SKM-1 (cell line): Measurements from ENCODE around the gene SFRP2.

Source experiments
- DNase-seq: peaks from one replicate; lab custom pipeline; 2025; ENCODE audit not compliant: unreplicated experiment; lab: John Stamatoyannopoulos, UW

The SFRP2 gene

DNA sequence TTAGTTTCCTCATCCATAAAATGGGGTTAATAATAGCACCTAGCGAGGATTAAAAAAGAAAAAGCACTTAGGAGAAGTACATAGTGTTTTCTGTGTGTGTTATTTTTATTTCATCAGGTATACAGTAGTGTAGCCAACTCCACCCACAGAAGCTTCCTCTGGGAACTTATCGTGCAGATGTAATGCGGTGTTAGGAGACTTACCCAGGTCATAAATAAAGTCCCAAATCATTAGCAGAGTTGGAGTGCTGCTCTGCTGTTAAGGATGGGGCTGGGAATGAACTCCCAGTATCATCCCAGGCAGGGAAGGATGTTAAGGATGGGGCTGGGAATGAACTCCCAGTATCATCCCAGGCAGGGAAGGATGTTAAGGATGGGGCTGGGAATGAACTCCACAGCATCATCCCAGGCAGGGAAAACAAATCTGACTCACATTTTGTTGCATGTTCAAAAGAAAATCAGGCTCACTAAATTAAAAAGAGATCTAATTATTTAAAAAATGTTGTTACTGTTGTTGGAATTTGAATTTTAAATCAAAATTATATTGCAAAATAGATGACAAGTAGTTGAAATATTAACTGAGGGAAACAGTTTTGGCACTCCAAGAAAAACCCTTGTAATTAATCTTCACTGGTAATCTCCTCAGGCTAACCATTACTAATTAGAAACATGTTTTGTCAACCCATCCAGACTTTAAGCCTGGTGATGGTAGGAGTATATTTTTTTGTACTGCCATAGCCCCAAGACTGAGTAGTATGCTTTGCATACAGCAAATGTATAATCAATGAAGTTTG lies 10.2 kb upstream of the SFRP2 start:
- no peak for DNase-seq

DNA sequence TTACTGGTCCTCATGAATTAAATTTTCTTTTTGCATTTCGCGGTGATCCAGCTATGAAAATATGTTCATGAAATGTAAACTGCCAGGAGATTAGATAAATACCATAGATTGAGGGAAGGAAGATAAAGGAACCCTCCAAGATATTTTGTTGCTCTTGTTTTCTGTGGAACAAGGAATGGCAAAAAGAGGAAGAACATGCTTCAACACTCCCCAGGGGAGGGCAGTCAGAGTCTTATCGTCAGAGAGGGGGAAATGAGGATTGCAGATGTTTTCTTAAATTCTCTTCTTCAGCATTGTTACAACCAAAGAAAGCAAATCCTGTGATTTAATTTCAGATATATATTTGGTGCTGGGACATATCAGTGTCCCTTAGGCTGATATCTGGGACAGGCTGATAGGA lies 9.5 kb upstream of the SFRP2 start:
- no peak for DNase-seq

DNA sequence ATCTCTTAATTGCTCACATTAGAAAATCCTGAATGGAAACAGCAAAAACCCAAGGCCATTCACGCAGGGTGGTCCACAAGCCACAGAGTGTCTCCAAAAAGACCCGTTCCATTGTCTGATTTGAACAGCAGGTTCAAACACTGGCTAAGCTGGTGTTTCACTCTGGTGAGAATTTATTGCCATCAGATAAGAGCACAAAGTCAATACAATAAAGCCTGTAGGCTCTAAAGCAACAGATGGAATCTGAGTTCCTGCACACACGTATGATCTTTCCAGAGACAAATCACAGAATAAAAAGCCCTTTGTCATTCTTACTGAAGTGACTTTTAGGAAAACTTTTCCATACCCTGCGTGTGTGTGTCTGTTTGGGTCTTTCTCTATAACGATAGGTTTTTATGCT lies 5.1 kb upstream of the SFRP2 start:
- no peak for DNase-seq

DNA sequence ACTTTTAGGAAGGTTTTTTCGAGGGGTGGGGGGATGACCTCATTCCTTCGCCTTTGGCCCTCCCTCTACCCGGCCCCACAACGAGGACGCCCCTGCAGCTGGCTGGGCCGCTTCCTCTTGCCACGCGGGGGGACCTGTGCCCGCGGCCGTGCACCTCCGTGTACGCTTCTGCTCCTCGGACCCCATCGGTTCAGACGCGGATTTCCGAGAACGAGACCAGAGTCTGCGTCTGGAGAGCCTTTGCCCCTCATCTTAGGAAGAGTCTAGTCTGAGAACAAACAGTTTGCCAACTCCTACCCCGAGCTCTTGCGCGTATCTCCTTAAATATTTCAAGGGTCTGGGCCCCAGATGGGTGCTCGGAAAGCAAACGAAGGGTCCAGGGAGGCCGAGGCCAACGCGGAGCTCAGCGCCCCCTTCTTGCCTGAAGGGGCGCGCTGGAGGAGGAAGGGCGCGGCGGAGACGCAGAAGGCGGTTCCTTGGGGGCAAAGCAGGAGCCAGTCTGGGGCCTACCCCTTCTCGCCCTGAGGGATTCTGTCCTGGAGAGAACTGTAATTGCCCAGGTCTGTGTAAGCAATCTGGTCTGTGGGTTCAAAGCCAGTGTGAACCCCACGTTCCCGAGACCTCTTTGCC lies 3.9 kb upstream of the SFRP2 start:
- no peak for DNase-seq

DNA sequence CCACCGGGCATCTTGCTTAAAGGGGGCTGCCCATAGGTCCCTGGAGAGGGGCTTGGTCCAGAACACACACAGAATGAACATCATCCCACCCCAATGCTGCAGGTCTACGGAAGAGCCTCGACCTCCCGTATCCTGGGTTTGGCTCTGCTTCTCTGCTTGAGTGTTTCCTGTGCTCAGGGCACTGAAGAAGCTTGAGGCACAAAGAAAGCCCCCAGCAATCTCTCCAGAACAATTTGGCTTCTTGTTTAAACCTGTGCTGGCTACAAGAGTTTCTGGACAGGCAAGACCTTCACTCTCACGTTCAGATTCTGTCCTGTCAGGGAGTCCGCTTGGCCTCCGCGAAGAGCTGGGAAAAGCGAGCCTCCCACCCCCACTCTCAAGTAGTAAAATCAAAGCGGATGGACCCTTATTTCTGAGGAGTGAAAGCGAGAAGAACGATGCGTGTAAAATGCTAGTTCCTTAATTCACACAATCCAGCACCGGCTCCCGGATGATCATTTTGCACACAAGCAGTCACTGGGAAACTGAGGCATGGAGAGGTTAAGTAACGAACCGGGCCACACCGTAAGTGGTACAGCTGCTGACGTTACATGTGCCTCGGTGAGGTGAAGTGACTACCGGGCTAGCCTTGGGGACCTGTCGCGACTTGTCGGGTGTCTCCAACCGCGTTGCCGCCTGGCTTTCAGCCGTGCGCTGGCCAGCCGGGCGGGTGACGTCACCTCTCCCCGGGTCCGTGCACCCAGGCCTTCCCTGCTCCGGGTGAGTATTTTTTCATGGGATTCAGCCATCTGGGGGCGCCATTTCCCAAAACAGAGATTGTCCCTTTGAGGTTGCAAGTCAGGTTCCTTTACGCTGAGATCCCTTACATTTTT lies 3.1 kb upstream of the SFRP2 start:
- no peak for DNase-seq

DNA sequence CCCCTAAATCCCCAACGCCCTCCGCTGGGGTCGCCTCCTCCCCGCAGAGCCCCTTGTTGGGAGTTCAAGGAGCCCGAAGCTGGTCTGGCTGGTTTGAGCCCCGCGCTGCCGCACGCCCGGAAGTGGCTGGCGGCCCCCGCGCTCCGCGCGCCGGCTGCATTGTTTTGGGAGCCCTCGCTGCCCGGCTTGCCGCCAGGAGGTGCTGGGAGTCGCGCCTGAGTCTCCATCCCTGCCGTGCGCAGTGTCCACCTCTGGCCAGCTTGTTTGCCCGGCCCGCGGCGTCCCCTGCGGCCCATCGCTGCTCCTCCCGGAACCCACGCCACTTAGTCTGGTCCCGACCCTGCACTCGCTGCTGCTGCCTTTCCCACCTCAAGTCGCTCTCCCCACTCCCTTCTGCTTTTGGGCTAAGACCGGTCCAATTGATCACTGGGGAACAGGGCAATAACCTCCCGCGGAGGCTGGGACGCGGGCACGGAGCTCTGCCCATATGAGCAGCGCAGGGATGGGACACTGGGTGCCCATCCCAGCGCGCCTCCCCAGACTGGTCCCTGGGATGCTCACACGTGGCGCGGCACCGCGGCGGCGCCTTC lies 2.2 kb upstream of the SFRP2 start:
- no peak for DNase-seq

DNA sequence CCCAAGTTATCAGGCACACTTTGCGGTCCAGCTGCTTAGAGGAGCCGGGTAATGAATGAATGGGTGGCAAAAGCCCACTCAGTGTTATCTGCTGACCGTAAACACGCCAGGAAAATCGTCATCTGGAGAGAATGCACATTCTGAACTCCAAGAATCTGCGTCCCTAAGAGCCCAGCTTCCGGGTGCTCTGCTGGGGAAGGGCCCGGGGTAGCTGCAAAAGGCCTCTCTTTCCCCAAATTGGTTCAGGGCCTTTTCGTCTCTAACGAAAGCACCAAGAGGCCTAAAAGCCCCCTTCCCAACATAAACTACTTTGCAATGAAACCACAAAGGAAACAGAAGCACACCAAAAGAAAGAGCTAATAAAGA lies 1.6 kb upstream of the SFRP2 start:
- DNase-seq = no peak

DNA sequence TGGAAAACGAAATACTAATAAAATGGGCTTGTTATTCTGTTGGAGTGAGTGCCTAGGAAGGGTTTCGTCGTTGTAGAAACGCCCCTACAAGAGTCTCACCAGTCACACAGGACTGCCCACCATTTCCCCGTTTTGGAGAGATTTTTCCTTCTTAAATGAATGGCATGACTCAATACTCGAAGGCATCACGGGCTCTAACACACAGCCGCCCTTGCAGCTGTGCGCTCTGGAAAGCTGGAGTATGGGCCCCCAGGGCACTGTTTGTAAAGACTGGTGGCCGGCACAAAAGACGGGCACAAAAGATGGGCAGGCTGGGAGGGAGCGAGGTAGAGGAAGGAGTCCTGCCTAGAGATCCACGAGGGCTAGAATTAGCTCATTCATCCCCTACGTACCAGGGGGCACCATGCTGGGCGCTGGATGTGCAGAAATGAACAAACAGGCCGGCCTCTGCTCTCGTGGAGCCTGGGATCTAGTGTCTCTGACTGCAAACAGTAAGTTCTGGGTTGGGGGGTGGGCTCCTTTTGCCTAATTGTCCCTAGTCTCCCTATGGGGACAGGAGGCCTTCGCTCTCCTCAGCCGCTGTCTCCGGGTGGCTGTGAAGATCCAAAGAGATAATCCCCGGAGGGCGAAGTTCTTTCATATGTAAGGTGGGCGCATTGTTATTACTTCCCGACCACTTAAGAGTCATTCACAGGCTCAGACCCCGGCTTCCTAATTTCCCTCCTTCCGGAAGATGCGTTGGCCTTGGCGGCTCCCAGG lies 1.0 kb upstream of the SFRP2 start:
- no peak for DNase-seq

DNA sequence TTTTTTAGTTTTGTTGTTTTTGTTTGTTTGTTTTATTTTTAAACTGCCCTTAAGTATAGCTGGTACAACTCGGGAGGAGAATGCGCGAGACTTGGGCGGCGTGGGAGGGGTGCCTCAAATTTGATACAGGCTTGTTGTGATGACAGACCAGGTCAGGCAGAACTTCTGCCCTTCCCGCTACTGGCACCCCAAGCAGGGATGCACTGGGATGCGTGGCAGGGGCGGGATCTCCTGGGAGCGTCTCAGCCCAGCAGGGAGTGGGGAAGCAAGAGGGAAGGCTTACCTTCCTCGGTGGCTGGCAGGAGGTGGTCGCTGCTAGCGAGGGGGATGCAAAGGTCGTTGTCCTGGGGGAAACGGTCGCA lies 851 bp downstream of the SFRP2 start:
- no peak for DNase-seq

DNA sequence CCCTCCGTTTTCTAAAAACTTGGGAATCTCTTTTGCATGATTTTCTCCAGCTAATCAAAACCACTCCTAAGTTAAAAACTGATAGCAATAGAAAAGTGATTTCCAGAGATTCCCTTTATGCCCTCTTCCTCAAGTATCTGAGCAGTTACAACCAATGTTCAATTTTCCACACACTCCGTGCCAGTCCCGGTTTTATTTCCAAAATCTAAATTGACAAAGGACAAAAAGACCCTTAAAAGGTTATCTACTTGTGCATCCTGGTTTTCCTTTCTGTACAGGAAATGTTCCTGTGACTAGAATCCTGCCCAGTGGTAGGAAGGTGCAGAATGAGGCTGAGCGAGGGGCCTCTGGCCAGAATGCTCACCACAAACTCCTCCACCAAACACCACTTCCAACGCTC lies 1.3 kb downstream of the SFRP2 start:
- no peak for DNase-seq

DNA sequence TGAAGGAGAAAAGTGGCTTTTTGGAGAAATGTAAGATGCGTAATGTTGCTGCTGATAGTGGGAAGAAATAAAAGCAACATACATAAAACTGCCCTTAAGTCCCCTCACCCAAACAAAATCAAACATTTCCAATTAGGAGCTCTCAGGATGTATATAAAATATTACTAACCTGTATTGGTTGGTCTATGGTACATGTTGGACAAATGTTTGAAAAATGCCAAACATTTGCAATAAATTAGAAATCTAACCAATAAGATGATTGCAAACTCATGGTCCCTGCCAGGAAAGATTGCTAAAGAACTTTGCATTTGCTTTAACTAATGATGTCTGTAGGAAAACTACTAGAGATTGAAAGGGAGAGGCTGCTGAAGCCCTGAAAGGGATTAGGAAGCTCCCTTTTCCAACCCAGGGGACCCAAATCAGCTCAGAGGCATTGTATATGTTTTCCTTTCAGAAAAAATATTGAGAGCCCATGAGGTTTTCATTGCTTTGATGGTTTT lies 1.8 kb downstream of the SFRP2 start:
- DNase-seq = no peak

DNA sequence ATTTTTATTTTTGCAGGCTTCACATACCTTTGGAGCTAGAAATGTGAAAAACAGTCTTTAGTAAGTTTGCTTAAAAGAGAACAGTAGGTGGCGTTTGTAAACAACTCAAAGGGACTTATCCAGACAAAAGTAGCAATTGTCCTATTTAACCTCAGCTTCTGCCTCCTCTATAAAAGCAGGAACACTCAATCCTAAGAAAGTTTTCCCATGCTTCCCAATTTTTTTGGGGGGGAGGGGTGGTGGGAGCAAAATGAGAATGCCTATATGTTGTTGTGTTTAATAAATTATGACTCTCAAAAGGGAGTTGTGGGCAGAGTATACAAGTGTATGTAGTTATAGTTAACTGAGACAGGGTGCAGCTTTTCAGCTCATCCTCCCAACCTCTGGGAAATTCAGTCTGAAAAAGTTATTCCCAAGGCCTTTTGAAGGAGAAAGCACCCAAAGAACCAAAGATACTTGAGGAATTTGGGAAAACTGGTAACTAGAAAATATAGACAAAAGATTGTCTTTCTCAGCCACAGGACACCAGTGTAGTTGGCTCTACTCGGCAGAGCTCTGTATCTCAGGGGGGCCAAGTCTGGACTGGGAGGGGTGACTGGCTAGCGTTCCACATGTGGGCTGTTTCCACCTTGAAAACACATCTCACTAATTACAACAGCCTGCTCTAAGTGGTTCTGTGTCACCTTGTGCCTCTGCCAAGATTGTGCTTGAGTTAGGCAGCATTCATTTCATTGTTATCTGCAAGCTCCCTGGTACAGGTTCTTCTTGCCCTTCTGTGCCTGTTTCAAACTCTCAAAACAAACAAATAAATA lies 2.8 kb downstream of the SFRP2 start:
- DNase-seq = peak; percentile 43

DNA sequence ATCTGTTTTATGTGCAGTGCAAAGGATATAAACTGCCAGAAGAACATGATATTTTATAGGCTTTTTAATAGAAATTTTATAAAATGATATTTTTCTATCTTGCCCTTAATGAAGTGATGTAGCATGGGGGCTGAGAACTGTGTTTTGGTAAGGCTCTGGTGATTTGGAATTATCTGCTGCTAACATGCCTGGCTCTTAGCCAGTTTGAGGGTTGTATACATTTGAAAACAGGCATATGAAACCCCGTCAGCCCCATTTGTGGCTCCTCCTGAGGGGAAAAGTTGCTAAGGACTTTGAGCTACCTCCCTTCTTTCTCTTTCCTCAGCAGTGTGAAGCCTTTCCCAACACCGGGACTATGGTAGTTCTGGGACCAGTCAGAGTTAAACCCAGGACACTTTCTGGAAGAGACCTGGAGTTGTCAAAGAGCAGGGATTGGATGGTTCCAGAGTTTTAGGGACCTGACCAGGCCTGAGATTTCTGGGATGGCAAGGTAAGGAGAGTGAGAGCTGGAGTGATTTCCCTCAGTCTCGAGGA lies 4.7 kb downstream of the SFRP2 start:
- no peak for DNase-seq

DNA sequence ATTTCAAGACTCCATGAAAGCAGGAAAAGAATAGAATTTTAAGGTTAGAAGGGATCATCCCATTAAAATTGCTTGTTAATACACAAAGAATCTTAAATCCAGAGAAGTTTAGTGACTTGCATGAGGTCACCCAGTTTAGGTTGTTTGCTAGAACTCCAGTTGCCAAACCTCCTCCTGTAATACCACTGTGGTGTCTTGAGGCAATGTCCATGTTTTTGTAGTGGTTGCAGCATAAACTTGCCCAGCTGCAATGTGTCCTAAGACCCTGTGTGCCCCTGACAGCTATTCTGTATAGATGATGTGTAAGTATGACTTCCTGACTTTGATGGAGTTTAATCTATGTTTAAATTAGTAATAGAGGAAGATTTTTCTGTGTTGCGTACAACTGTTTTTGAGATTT lies 6.3 kb downstream of the SFRP2 start:
- no peak for DNase-seq

DNA sequence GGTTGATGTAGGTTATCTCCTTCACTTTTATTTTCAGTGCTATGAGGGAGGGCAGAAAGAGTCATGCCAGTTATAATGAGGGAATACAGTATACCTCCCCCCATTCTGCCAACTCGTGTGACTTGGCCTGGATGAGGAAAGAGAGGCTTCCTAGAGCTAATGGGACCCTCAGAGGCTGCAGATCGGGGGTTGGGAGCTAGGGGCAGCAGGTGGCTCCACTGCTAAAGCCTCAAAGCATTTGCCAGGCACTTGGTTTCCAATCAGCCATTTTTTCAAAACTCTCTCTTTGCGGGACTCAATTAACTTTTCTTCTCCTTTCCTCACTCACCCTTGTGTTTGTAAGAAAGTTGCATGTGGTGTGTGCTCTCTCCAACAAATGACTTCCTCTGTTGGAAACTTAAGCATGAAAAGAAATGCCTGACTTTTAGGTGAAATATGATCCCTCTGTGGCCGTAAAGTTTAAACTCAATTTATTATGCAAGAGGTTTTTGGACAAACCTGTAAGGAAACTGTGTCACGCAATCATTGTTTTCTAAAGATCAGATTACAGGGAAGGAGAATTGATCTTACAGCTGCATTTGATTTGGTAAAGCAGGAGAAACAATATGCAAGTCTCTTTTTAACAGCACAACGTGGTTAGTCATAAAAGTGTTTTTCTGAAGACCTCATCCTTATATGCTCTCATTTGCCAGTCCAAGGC lies 7.0 kb downstream of the SFRP2 start:
- no peak for DNase-seq

DNA sequence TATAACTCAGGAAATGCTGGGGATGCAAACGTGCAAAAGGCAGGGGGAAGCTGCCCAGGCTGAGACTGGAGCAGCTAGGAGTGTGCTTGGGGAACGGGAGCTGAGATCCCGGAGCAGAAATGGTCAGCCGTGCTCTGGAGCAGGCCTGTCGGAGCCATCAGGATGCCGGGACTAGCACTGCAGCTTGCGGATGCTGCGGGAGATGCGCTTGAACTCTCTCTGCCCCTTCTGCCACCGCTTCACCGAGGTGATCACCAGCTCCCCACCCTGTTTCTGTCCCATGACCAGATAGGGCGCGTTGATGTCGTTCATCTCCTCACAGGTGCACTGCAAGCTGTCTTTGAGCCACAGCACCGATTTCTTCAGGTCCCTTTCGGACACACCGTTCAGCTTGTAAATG lies 7.6 kb downstream of the SFRP2 start:
- DNase-seq = no peak

DNA sequence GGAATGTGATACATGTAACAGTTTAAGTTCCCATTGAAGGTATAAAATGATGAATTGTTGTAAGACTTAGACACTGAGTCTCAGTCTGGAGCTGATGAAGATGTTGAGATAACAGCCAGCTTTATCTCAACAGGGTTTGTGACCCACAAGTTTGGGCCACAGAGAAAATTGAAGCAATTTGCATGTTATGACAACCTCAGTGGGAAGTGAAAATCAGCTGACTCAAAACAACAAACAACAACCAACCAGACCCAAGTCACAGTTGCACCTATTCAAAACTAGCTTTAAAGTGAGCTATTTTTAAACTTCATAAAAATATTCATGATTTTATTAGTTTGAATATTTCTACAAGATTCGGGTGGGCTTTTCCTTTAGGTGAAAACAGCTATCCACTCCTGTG lies 8.0 kb downstream of the SFRP2 start:
- no peak for DNase-seq

DNA sequence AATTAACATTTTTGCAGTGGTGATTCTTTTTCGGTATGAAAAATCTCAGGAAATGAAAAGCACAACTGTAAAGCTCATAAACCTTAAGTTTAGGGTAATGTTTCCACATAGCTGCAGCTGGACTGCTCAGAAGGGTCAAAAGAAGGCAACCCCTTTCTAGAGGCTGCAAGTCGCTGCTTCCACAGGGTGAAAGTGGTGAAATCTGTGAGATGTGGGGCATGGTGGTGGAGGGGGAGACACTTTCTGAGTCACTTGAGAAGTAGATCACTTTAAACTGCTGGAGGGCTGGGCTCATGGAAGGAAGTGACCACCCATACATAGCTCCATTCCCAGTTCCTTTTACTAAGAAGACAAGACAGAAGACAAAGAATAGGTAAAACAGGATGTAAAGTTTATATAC lies 8.7 kb downstream of the SFRP2 start:
- DNase-seq = no peak

DNA sequence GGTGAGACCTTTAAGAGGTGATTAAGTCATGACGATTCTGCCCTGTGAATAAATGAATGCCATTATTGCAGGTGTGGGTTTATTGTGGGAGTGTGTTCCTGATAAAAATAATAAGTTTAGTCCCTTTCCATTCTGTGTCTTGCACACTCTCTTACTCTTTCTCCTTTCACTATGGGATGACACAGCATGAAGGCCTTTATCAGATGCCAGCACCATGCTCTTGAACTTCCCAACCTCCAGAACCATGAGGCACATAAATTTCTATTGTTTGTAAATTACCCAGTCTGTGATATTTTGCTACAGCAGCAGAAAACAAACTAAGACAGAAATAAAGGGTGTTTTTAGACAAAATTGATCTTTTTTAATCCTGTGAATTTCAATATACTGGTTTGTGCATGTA lies 10.5 kb downstream of the SFRP2 start:
- DNase-seq = no peak
